Measurements from ENCODE around the gene DOCK11. TPM values are rescaled to one million over a fixed set of nuclear protein-coding genes. Genes with fewer than 3 reads are reported as not detected.
A peak's percentile ranks its signal among the peaks of the same experiment; 100 is the strongest.

DOCK11 gene
- total RNA-seq, 1 donor from 2014 or later = 30.2 TPM

- DNase-seq (ENCODE audit: low read depth) = no peak
Measured at GRCh38 chrX:118626346-118626745, 130.7 kb downstream of the DOCK11 start.

GRCh38 chrX:118627084-118627758 is 131.6 kb downstream of the DOCK11 start:
- no peak for DNase-seq (ENCODE audit: low read depth)

GRCh38 chrX:118630848-118631247 is 135.2 kb downstream of the DOCK11 start:
- DNase-seq (ENCODE audit: low read depth) = no peak

GRCh38 chrX:118631586-118631985 is 136.0 kb downstream of the DOCK11 start:
- DNase-seq (ENCODE audit: low read depth) = no peak

DNA sequence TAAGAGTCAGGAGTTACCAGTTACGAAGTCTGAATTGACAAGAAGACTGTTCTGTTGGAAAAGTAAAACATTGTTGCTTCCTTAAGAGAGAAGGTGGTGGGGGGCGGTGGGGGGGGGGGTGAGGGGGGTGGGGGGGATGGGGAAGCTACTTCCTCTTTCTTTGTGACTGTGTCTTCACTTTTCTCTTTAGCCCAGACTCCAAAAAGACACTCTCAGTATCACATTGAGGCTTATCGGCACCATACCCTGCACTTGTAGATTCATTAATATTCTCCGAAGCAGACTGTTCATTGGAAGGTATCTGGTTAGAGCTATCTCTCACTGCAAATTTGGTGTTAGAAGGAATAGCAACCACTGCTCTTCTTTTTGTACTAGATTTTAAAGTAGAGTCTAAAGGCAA is 137.2 kb downstream of the DOCK11 start:
- DNase-seq (ENCODE audit: low read depth) = no peak

- no peak for DNase-seq (ENCODE audit: low read depth)
Measured at GRCh38 chrX:118633530-118633929, 137.9 kb downstream of the DOCK11 start.

DNA sequence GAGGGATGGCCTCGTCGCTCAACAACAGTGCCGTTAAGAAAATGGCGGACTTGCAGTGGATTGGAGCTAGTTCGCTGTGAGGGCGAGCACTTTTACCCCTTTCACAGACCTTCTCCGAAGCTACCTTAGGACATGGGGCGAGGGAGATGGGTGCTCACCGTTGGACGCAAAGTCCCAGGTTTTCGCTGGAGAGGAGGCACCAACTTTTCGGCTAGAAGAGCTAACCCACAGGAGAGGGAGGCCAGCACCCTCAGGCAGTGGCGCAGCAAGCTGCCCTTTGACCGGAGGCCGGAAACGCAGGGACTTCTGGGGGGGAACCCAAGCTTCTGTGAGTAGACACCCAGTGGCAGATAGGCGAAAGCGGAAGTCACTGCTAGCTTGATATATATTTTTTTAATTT is 138.7 kb downstream of the DOCK11 start:
- no peak for DNase-seq (ENCODE audit: low read depth)

DNA sequence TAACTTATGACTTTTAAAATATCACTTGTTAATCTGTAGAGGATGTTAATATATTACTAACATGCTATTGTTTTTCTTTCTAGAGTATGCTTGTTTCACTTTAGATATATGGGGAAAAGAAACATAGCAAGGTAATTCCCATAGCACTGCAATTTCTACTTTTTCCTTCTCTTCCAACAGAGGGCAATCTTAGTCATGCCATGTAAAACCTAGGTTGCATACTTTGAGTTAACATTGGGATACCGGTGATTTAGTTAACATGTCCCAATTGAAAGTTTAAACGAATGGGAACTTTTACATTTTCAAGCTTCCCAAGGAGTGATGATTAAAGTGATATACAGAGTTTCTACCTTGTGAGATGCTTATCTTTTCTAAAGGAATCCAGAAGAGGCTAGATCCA is 142.4 kb downstream of the DOCK11 start:
- no peak for DNase-seq (ENCODE audit: low read depth)

DNA sequence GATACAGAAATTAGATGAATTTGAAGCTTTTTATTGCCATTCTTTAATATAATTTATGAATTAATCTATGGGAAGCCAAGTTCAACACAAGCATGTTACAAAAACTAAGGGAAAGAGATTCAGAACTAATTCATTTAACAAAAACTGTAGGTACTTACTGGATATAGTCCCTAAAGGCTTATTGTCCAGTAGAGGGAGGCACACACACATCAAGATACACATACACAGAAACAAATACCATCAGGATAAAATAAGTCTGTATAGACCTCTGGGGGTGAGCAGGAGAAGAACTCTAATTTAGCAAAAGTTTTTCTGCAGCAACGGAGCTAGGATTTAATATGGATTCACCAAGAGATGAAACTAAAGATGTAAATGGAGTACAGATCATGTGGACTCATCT is 148.8 kb downstream of the DOCK11 start:
- peak; percentile 18 for DNase-seq (ENCODE audit: low read depth)

GRCh38 chrX:118652717-118653116 is 157.1 kb downstream of the DOCK11 start:
- no peak for DNase-seq (ENCODE audit: low read depth)

DNA sequence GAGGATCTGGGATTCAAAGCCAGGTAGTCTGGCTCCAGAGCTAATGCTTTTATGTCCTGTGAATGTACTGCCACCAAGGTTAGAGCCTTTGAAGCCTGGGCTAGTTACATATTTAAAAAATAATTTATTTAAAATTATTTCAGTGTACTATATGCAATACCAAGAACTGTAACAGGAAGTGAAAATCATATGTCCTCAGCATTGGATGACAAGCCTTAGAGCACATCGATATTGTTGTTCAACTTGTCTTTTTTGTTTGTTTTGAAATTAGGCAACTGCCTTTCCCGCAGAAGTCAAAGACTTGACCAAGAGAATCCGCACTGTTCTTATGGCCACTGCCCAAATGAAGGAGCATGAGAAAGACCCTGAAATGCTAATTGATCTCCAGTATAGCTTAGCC is 158.7 kb downstream of the DOCK11 start:
- no peak for DNase-seq (ENCODE audit: low read depth)

DNA sequence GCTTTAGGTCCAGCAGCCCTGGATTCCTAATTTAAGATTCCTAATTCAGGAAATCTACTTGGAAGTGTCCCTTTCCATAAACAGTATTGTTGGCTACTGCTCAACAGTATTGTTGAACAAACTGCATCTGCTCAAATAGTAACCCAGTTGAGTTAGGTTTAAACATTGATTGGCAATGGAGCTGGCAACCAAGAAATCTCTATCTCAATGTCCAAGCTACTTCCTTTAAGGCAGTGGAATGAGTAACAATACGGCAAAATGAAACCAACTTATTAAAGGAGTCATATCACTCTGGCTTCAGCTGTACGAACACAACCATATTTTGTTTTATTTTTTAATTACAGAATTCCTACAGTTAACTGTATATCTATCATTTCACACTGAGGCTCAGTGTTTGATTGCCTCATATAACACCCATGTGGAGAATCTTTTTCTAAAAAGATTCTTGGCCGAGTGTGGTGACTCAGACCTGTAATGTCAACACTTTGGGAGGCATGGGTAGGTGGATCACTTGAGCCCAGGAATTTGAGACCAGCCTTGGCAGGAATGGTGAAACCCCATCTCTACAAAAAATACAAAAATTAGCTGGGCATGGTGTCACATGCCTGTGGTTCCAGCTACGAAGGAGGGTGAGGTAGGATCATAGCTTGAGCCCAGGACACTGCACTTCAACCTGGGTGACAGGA is 160.1 kb downstream of the DOCK11 start:
- peak; percentile 3 for DNase-seq (ENCODE audit: low read depth)

DNA sequence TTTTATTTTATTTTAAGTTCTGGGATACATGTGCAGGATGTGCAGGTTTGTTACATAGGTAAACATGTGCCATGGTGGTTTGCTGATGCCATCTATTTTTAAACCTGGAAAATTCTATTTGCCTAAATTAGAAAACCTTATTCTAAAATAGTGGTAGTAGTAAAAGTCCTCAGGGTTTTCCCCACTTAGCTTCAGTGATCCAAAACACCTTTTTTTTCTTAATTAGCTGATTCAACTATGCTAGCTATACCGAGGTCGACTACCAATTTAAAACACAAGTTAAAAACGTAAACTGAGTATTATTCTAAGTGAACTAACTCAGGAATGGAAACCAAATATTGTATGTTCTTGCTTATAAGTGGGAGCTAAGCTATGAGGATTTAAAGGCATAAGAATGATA is 161.8 kb downstream of the DOCK11 start:
- no peak for DNase-seq (ENCODE audit: low read depth)

DNA sequence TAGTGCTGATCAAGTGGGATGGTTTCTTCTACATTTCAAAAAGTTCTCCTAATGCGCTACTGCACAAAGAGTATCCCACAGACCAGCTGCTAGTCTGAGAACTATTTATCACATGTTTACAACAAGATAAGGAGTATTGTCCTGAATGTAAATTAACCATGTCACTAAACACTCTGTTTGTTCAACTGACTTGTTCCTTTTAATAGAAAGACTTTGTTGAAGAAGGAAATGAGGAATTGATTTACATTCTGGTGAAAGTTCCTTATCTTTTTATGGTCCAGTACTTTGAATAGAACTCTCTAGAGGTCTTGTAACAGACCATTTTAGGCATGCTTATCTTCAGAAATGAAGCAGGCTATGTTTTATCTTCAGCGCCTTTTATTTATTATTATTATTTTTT is 164.5 kb downstream of the DOCK11 start:
- DNase-seq (ENCODE audit: low read depth) = no peak

GRCh38 chrX:118665204-118665603 is 169.6 kb downstream of the DOCK11 start:
- DNase-seq (ENCODE audit: low read depth) = no peak

GRCh38 chrX:118666521-118666920 is 170.9 kb downstream of the DOCK11 start:
- no peak for DNase-seq (ENCODE audit: low read depth)

- DNase-seq (ENCODE audit: low read depth) = no peak
Measured at GRCh38 chrX:118669435-118669834, 173.8 kb downstream of the DOCK11 start.

DNA sequence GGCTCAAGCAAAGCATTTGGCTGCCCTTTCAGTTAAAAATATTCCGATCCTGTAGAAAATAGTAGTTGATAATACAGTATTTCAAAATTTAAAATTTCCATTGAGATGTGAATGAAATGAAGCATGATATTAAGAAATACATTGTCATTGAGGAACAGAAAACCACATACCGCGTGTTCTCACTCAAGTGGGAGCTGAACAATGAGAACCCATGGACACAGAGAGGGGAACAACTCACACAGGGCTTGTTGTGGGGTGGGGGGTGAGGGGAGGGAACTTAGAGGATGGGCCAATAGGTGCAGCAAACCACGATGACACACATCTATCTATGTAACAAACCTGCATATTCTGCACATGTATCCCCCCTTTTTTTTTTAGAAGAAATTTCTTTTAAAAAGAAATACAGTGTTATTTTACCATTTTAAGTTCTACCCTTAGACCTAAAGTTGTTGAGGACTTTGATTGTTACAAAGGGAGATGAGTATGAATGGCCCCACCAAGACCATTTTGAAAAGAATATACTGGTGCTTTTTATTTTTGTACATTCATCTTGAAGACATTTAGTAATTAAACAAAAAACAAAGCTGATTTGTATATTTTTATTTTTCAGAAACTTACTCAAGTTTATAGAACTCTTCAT is 179.8 kb downstream of the DOCK11 start:
- DNase-seq (ENCODE audit: low read depth) = no peak

GRCh38 chrX:118675966-118676349 is 180.3 kb downstream of the DOCK11 start:
- no peak for DNase-seq (ENCODE audit: low read depth)

DNA sequence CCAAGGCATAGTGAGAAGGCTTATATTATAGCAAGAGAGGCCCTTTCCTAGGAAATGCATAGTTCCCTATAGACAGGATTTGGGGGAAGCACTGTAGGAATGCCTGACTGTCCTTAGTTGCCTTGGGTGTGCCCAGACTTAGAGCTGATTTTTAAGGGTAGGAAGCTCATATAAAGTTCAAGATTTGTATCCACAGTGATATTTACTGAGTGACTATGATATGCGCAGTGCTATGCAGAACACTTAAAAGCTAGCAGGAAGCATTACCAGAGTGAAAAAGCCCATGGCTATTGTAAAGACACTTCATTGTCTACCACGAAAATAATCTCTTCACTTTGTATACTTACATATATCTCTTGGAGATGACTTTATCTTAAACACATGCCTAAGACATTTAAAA is 181.7 kb downstream of the DOCK11 start:
- DNase-seq (ENCODE audit: low read depth) = no peak

GRCh38 chrX:118679290-118679689 is 183.7 kb downstream of the DOCK11 start:
- no peak for DNase-seq (ENCODE audit: low read depth)

GRCh38 chrX:118682258-118683014 is 186.8 kb downstream of the DOCK11 start:
- no peak for DNase-seq (ENCODE audit: low read depth)

Measured in myocyte (in vitro differentiated cells).